ENCODE results near the gene PPFIA1. TPM values are rescaled to one million over a fixed set of nuclear protein-coding genes. Genes with fewer than 3 reads are reported as not detected.

PPFIA1 gene
- polyA plus RNA-seq, 1 of the 3 experiments (the other 2 are of a cell fraction), result 37.4 TPM

DNA sequence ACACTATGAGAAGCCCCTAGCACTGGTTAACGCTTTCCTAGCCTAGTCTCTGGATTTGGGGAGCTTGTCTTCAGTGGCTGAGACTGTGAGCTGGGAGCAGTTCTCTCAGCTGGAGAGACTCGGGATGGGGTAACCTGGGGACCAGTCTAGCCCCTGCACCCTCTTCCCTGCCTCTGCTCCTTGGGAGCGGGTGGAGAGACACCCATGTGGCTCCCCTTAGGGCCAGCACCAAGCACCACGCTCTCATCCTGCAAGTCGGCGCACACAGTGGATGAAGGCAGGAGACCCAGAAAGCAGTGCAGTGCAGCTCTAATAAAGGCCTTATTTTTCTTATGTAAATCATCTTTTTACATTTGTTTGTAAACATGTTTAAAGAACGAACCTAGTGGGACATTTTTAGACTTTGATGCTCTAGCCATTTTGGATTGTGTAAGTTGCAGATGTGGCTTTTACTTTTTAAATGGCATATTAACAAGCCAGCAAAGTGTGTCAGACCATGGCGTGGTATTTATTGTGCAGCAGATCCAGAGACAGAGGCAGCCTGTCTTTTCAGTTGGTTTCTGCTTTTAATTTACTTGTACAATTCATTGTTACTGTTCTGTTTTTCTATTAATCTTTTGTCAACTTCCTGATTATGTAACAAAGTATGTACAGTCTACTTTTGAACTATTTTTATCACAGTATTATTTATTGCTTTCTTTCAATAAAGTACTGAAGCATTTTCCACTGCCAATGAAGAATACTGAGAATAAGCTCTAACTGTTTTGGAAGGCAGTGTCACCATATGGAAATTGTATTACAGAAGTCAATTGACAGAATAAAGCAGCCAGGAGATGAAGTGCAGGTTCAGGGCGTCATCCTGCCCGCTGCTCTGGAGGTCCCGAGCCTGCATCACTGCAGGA is 113.4 kb downstream of the PPFIA1 start:
- H3K27me3 ChIP-seq (ENCODE audit: insufficient read depth), result no peaks in the 10 kb centered on the region
- H3K4me3 ChIP-seq (ENCODE audit: low read depth in 2 of 2, low read length in 1 of 2), result no peak overlapping the region
- H3K4me1 ChIP-seq (ENCODE audit: control insufficient read depth in 1 of 2, insufficient read depth in 2 of 2, low read depth in 1 of 2, low read length in 1 of 2), result peaks cover 7 to 15% of the 10 kb centered on the region in 2 experiments; a peak in 1 of 4 replicates
- WGBS (ENCODE audit: low lambda C conversion rate), result 88% methylated on average over 10 of the region's 11 CpGs
- DNase-seq, result peak; percentile 41
- POLR2A ChIA-PET, result no interaction called here
- H2AFZ ChIP-seq (ENCODE audit: low read depth), result no peak overlapping the region
- H3K9ac ChIP-seq, result no peak overlapping the region
- H3K36me3 ChIP-seq (replicated peaks in 1 of 2; ENCODE audit: control insufficient read depth in 1 of 2, insufficient read depth in 2 of 2, low read length in 1 of 2), result peaks cover 28 to 30% of the 10 kb centered on the region in 2 experiments
- CTCF ChIA-PET, result no interaction called here
- no peaks in the 10 kb centered on the region for H3K9me3 ChIP-seq
- H3K4me2 ChIP-seq, result no peak overlapping the region
- no peaks in the 10 kb centered on the region; the same call in 1 of the 2 replicates for H4K20me1 ChIP-seq (ENCODE audit: insufficient read depth)
- peak overlapping the region in 1 of 2 experiments; percentile 58; a peak in 2 of 4 replicates for H3K27ac ChIP-seq (ENCODE audit: low read depth in 2 of 2, low read length in 1 of 2)
- TF ChIP-seq MXI1 (IDR thresholded peaks at IDR 0.05; ENCODE audit: low read depth, low read length) (no peak), YY1 (IDR thresholded peaks at IDR 0.05; ENCODE audit: low read depth) (no peak), RCOR1 (IDR thresholded peaks at IDR 0.05; ENCODE audit: low read length) (no peak), TCF12 (IDR thresholded peaks at IDR 0.05) (no peak), EZH2phosphoT487 (IDR thresholded peaks at IDR 0.05; ENCODE audit: borderline replicate concordance, low read depth) (no peak), ELF1 (IDR thresholded peaks at IDR 0.05) (no peak), JUND (IDR thresholded peaks at IDR 0.05) (no peak)
- TF ChIP-seq, protein P1, sequence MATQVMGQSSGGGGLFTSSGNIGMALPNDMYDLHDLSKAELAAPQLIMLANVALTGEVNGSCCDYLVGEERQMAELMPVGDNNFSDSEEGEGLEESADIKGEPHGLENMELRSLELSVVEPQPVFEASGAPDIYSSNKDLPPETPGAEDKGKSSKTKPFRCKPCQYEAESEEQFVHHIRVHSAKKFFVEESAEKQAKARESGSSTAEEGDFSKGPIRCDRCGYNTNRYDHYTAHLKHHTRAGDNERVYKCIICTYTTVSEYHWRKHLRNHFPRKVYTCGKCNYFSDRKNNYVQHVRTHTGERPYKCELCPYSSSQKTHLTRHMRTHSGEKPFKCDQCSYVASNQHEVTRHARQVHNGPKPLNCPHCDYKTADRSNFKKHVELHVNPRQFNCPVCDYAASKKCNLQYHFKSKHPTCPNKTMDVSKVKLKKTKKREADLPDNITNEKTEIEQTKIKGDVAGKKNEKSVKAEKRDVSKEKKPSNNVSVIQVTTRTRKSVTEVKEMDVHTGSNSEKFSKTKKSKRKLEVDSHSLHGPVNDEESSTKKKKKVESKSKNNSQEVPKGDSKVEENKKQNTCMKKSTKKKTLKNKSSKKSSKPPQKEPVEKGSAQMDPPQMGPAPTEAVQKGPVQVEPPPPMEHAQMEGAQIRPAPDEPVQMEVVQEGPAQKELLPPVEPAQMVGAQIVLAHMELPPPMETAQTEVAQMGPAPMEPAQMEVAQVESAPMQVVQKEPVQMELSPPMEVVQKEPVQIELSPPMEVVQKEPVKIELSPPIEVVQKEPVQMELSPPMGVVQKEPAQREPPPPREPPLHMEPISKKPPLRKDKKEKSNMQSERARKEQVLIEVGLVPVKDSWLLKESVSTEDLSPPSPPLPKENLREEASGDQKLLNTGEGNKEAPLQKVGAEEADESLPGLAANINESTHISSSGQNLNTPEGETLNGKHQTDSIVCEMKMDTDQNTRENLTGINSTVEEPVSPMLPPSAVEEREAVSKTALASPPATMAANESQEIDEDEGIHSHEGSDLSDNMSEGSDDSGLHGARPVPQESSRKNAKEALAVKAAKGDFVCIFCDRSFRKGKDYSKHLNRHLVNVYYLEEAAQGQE (IDR thresholded peaks at IDR 0.05; ENCODE audit: low read depth, low read length), result no peak
- TF ChIP-seq, protein P2, sequence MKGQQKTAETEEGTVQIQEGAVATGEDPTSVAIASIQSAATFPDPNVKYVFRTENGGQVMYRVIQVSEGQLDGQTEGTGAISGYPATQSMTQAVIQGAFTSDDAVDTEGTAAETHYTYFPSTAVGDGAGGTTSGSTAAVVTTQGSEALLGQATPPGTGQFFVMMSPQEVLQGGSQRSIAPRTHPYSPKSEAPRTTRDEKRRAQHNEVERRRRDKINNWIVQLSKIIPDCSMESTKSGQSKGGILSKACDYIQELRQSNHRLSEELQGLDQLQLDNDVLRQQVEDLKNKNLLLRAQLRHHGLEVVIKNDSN (IDR thresholded peaks at IDR 0.05; ENCODE audit: borderline replicate concordance, low read depth), result no peak
- TF ChIP-seq, protein P3, sequence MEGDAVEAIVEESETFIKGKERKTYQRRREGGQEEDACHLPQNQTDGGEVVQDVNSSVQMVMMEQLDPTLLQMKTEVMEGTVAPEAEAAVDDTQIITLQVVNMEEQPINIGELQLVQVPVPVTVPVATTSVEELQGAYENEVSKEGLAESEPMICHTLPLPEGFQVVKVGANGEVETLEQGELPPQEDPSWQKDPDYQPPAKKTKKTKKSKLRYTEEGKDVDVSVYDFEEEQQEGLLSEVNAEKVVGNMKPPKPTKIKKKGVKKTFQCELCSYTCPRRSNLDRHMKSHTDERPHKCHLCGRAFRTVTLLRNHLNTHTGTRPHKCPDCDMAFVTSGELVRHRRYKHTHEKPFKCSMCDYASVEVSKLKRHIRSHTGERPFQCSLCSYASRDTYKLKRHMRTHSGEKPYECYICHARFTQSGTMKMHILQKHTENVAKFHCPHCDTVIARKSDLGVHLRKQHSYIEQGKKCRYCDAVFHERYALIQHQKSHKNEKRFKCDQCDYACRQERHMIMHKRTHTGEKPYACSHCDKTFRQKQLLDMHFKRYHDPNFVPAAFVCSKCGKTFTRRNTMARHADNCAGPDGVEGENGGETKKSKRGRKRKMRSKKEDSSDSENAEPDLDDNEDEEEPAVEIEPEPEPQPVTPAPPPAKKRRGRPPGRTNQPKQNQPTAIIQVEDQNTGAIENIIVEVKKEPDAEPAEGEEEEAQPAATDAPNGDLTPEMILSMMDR (IDR thresholded peaks at IDR 0.05), result no peak
- TF ChIP-seq, protein P4, sequence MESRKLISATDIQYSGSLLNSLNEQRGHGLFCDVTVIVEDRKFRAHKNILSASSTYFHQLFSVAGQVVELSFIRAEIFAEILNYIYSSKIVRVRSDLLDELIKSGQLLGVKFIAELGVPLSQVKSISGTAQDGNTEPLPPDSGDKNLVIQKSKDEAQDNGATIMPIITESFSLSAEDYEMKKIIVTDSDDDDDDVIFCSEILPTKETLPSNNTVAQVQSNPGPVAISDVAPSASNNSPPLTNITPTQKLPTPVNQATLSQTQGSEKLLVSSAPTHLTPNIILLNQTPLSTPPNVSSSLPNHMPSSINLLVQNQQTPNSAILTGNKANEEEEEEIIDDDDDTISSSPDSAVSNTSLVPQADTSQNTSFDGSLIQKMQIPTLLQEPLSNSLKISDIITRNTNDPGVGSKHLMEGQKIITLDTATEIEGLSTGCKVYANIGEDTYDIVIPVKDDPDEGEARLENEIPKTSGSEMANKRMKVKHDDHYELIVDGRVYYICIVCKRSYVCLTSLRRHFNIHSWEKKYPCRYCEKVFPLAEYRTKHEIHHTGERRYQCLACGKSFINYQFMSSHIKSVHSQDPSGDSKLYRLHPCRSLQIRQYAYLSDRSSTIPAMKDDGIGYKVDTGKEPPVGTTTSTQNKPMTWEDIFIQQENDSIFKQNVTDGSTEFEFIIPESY (IDR thresholded peaks at IDR 0.05; ENCODE audit: borderline replicate concordance, low read depth), result no peak
- no peaks in the 10 kb centered on the region; the same call in none of the 2 replicates for H3K79me2 ChIP-seq (ENCODE audit: insufficient read depth)
- no peaks in the 10 kb centered on the region for H3K9me2 ChIP-seq
- no peaks in the 10 kb centered on the region for H3F3A ChIP-seq (replicated peaks; ENCODE audit: insufficient read depth)
